Measurements from ENCODE around the gene ARHGAP4. TPM values are rescaled to one million over a fixed set of nuclear protein-coding genes. Genes with fewer than 3 reads are reported as not detected.

Gene ARHGAP4
- total and polyA plus RNA-seq, 2 donors (not counting 3 experiments of a cell fraction or from before 2014, with no cell fraction given): 20.9 to 33.3 TPM

GRCh38 chrX:153879741-153880439 is 46.2 kb downstream of the ARHGAP4 start:
- H3K4me2 ChIP-seq (ENCODE audit: insufficient read depth, low read length): no peak overlapping the region
- intact Hi-C loops (cut with micrococcal nuclease): loop anchor here (10.0 kb wide), 2 partner anchors 65 to 85 kb away; partner anchors contain the start of genes IDH3G and SSR4
- no peak overlapping the region for H3K4me3 ChIP-seq (replicated peaks in 1 of 3; ENCODE audit: insufficient read depth in 1 of 3, low read depth in 1 of 3, low read length in 3 of 3)
- H3K9me1 ChIP-seq (replicated peaks; ENCODE audit: control insufficient read depth, extremely low read depth, insufficient read depth, low read length): no peaks in the 10 kb centered on the region
- ChIA-PET POLR2A (no interaction called here), CTCF (no interaction called here)
- no peaks in the 10 kb centered on the region for H3K79me2 ChIP-seq (ENCODE audit: control insufficient read depth, insufficient read depth, low read length)
- H3K27me3 ChIP-seq (ENCODE audit: control insufficient read depth in 2 of 2, insufficient read depth in 2 of 2, low read length in 2 of 2): peaks cover 17 to 19% of the 10 kb centered on the region in 2 experiments
- H2AFZ ChIP-seq (ENCODE audit: low read depth, low read length): no peak overlapping the region
- H3K36me3 ChIP-seq (ENCODE audit: control insufficient read depth in 2 of 2, extremely low read depth in 1 of 2, insufficient read depth in 2 of 2, low read length in 2 of 2): no peaks in the 10 kb centered on the region
- BruUV-seq (replicated peaks): no TSS peak
- FAIRE-seq (no peak), DNase-seq (ENCODE audit: low read depth, low spot score) (no peak)
- H3K9ac ChIP-seq (replicated peaks; ENCODE audit: extremely low read depth, insufficient read depth, low read length): no peak overlapping the region
- dilution Hi-C loops (cut with MboI; ENCODE audit: extremely low pct_ligation_motif_present, low sequenced_read_pairs): no loop called here
- H3K27ac ChIP-seq (ENCODE audit: insufficient read depth, low read depth, low read length): no peak overlapping the region
- H3K4me1 ChIP-seq (ENCODE audit: control insufficient read depth, extremely low read depth, insufficient read depth, low read length): no peaks in the 10 kb centered on the region
- no peaks in the 10 kb centered on the region for H4K20me1 ChIP-seq (replicated peaks; ENCODE audit: control insufficient read depth, extremely low read depth, insufficient read depth, low read length)
- no peaks in the 10 kb centered on the region for H3K9me3 ChIP-seq (replicated peaks; ENCODE audit: control insufficient read depth, insufficient read depth, low read length)
- TF ChIP-seq POLR2A (IDR thresholded peaks at IDR 0.05; ENCODE audit: low read depth, low read length) (no peak), GATA2 (IDR thresholded peaks at IDR 0.05; ENCODE audit: insufficient read depth, insufficient read length, low read depth, low read length) (no peak), EZH2 (IDR thresholded peaks at IDR 0.05; ENCODE audit: borderline replicate concordance, low read depth, low read length, severe bottlenecking) (no peak), MYC (IDR thresholded peaks at IDR 0.05; ENCODE audit: low read depth, low read length) (no peak), FOS (IDR thresholded peaks at IDR 0.05; ENCODE audit: borderline replicate concordance, insufficient read depth, low read length) (no peak), POLR2AphosphoS5 (IDR thresholded peaks at IDR 0.05; ENCODE audit: insufficient read depth, low read depth, low read length) (no peak), JUN (IDR thresholded peaks at IDR 0.05; ENCODE audit: borderline replicate concordance, insufficient read depth, insufficient read length, low read depth) (no peak)
- TF ChIP-seq, protein P1, sequence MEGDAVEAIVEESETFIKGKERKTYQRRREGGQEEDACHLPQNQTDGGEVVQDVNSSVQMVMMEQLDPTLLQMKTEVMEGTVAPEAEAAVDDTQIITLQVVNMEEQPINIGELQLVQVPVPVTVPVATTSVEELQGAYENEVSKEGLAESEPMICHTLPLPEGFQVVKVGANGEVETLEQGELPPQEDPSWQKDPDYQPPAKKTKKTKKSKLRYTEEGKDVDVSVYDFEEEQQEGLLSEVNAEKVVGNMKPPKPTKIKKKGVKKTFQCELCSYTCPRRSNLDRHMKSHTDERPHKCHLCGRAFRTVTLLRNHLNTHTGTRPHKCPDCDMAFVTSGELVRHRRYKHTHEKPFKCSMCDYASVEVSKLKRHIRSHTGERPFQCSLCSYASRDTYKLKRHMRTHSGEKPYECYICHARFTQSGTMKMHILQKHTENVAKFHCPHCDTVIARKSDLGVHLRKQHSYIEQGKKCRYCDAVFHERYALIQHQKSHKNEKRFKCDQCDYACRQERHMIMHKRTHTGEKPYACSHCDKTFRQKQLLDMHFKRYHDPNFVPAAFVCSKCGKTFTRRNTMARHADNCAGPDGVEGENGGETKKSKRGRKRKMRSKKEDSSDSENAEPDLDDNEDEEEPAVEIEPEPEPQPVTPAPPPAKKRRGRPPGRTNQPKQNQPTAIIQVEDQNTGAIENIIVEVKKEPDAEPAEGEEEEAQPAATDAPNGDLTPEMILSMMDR (IDR thresholded peaks at IDR 0.05; ENCODE audit: extremely low read depth in 1 of 2, insufficient read depth in 1 of 2, low read depth in 1 of 2, low read length in 2 of 2): no peak
- TF ChIP-seq, protein P2, sequence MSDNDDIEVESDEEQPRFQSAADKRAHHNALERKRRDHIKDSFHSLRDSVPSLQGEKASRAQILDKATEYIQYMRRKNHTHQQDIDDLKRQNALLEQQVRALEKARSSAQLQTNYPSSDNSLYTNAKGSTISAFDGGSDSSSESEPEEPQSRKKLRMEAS (IDR thresholded peaks at IDR 0.05; ENCODE audit: insufficient read depth, insufficient read length): no peak

Data from endothelial cell of umbilical vein (primary cell).